OCI-LY3 (cell line): ENCODE data around the gene OGDH.

ENCODE experiments used
- H2AFZ ChIP-seq: fragments of 200-600, 300-600 bp; shearing (Covaris generic); 2 replicates; pipeline ENCODE4 v1.6.0; 2014; ENCODE audit warnings: antibody characterized with exemption, low read depth, low read length
- H3K27ac ChIP-seq: fragments of 200-600, 300-600 bp; sonication (generic); 2 replicates; pipeline ENCODE4 v1.5.1; 2014; ENCODE audit warnings: mild to moderate bottlenecking, low read length, moderate library complexity, mixed read lengths
- H3K27me3 ChIP-seq: fragments of 200-600, 300-600 bp; sonication (generic); 2 replicates; pipeline ENCODE4 v1.6.1; 2014; ENCODE audit warnings: low read depth, low read length, mixed read lengths
- H3K36me3 ChIP-seq: fragments of 200-600, 300-600 bp; sonication (generic); replicated peaks from 2 replicates; pipeline ENCODE3; 2014; ENCODE audit warnings: low read depth, low read length, mixed read lengths
- H3K4me1 ChIP-seq: fragments of 300-600, 200-600 bp; sonication (generic); 2 replicates; pipeline ENCODE4 v1.6.1; 2014; ENCODE audit warnings: low read length, mixed read lengths
- H3K4me2 ChIP-seq: fragments of 200-600, 300-600 bp; sonication (generic); 2 replicates; pipeline ENCODE4 v1.6.1; 2014; ENCODE audit warnings: low read length, mixed read lengths
- H3K4me3 ChIP-seq: fragments of 300-600, 200-600 bp; sonication (generic); 2 replicates; pipeline ENCODE4 v1.5.1; 2014; ENCODE audit warnings: antibody characterized with exemption, mild to moderate bottlenecking, low read length, moderate library complexity
- H3K79me2 ChIP-seq: fragments of 300-600, 200-600 bp; shearing (Covaris generic); 2 replicates; pipeline ENCODE4 v1.6.1; 2014; ENCODE audit warnings: mild to moderate bottlenecking, low read length, mixed read lengths
- H3K9ac ChIP-seq: fragments of 300-600, 200-600 bp; shearing (Covaris generic); 2 replicates; pipeline ENCODE4 v1.6.0; 2014; ENCODE audit warnings: mild to moderate bottlenecking, low read length, moderate library complexity
- H3K9me3 ChIP-seq: fragments of 200-600, 300-600 bp; shearing (Covaris generic); 2 replicates; pipeline ENCODE4 v1.6.1; 2014; ENCODE audit warnings: low read length, mixed read lengths; ENCODE audit not compliant: insufficient read depth
- H4K20me1 ChIP-seq: fragments of 200-600, 300-600 bp; sonication (generic); 2 replicates; pipeline ENCODE4 v1.6.1; 2016; ENCODE audit warnings: low read length, mixed read lengths; ENCODE audit not compliant: insufficient read depth
- CTCF ChIP-seq: fragments of 200-600, 300-600 bp; sonication (generic); IDR thresholded peaks from 2 replicates; pipeline ENCODE4 v1.5.1; 2014; ENCODE audit warnings: antibody characterized with exemption, low read length, low read depth
- EZH2phosphoT487 ChIP-seq: fragments of 200-600 bp; shearing (Covaris generic); IDR thresholded peaks from 2 replicates; pipeline ENCODE4 v1.6.1; 2018; ENCODE audit warnings: antibody characterized with exemption, mixed run types, low read depth

OGDH gene

GRCh38 chr7:44574287-44574872 lies 32.0 kb upstream of the OGDH start:
- TF ChIP-seq EZH2phosphoT487 (no peak), CTCF (no peak)
- H3K79me2 ChIP-seq = peaks cover 45% of the 10 kb centered on the region
- peaks cover 59% of the 10 kb centered on the region for H3K36me3 ChIP-seq
- no peaks in the 10 kb centered on the region for H3K27me3 ChIP-seq
- no peaks in the 10 kb centered on the region for H4K20me1 ChIP-seq
- peak overlapping the region; percentile 28; the same call in 1 of the 2 replicates for H3K27ac ChIP-seq
- H3K4me2 ChIP-seq = peak overlapping the region; percentile 83
- no peak overlapping the region; the same call in 1 of the 2 replicates for H2AFZ ChIP-seq
- H3K9ac ChIP-seq = peak overlapping the region; percentile 90
- no peaks in the 10 kb centered on the region for H3K9me3 ChIP-seq
- peaks cover 16% of the 10 kb centered on the region for H3K4me1 ChIP-seq
- H3K4me3 ChIP-seq = peak overlapping the region; percentile 90

GRCh38 chr7:44575054-44575453 lies 31.4 kb upstream of the OGDH start:
- Histone ChIP-seq H3K9me3 (no peaks in the 10 kb centered on the region), H4K20me1 (no peaks in the 10 kb centered on the region), H3K36me3 (peaks cover 59% of the 10 kb centered on the region), H2AFZ (no peak overlapping the region), H3K4me1 (peaks cover 16% of the 10 kb centered on the region), H3K4me3 (peak overlapping the region; percentile 90; the same call in 1 of the 2 replicates), H3K27me3 (no peaks in the 10 kb centered on the region), H3K9ac (no peak overlapping the region; the same call in 1 of the 2 replicates), H3K4me2 (peak overlapping the region; percentile 83), H3K79me2 (peaks cover 51% of the 10 kb centered on the region), H3K27ac (no peak overlapping the region)
- no peak for TF ChIP-seq CTCF
- no peak for TF ChIP-seq EZH2phosphoT487

DNA sequence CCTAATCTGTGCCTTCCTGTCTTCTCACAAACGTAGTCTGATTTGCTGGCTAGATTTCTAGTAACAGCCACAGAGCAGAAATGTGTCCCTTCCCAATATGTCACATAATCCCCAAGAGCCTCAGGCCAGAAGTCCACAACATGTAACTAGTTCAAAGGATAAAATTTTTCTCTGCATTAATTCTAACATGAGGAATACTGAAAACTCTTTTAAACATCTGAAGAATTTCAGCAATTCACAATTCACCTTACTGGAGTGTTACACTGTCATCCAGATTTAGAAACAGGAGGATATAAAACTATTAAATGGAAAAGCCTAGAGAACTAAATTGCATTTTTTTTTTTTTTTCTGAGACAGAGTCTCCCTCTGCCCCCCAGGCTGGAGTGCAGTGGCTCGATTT lies 30.2 kb upstream of the OGDH start:
- H2AFZ ChIP-seq = no peak overlapping the region
- TF ChIP-seq CTCF = no peak
- no peak for TF ChIP-seq EZH2phosphoT487
- H4K20me1 ChIP-seq = peaks cover 3% of the 10 kb centered on the region; the same call in 1 of the 2 replicates
- no peak overlapping the region for H3K27ac ChIP-seq
- H3K79me2 ChIP-seq = peaks cover 61% of the 10 kb centered on the region
- peaks cover 54% of the 10 kb centered on the region for H3K36me3 ChIP-seq
- H3K27me3 ChIP-seq = no peaks in the 10 kb centered on the region
- H3K4me3 ChIP-seq = no peak overlapping the region
- H3K9ac ChIP-seq = no peak overlapping the region
- H3K4me1 ChIP-seq = peaks cover 21% of the 10 kb centered on the region
- H3K4me2 ChIP-seq = no peak overlapping the region
- no peaks in the 10 kb centered on the region for H3K9me3 ChIP-seq

DNA sequence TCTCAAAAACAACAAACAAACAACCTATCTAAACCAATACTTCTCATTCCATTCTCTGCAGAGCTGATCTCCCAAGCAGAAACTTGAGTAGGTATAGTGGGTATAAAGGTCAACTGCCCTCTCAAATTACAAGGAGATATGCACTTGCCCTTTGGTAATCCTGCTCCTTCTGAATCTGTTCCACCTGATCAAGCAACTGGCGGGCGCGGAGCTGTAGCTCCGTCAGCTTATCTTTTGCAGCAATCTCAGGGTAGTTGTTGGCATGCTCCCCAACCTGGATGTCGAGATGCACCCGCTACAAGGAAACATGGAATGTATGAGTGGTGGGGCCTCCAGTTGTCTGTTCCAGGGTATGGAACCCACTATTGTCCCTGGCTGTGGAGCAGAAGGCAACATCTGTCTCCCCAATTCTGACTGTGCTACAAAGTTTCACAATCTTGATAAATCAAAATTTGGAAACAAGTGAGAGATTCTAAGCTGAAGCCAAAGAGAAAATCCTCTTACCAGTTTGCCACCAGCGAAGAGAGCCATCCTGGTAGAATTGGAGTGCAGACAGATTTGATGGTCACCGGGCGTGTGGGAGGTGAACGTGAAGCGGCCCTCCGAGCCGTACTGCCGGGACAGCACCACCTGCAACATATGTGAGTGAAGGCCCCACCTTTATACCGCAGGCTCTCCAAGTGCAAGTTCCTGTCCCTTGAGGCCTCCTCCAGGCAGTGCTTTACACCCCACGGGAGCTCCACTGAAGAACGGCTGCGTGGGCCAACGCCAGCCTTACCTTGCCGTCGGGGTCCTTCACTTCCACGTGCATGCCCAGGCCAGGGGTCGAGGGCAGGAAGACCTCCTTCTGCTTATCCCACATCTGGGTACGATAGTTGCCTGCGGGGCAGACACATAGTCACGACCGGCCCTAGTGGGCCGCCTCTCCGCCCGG lies 25.2 kb upstream of the OGDH start:
- peak overlapping the region; percentile 96 for H3K9ac ChIP-seq
- peak overlapping the region; percentile 72 for H3K27ac ChIP-seq
- H3K9me3 ChIP-seq = no peaks in the 10 kb centered on the region

More for the DNA sequence above, 25.2 kb upstream of the OGDH start:
- H3K36me3 ChIP-seq = peaks cover 25% of the 10 kb centered on the region
- no peak for TF ChIP-seq CTCF
- no peak for TF ChIP-seq EZH2phosphoT487
- H2AFZ ChIP-seq = no peak overlapping the region
- no peaks in the 10 kb centered on the region for H3K27me3 ChIP-seq
- H3K4me1 ChIP-seq = peaks cover 9% of the 10 kb centered on the region
- peak overlapping the region; percentile 92 for H3K4me2 ChIP-seq
- H4K20me1 ChIP-seq = peaks cover 3% of the 10 kb centered on the region; the same call in 1 of the 2 replicates
- H3K79me2 ChIP-seq = peaks cover 29% of the 10 kb centered on the region
- H3K4me3 ChIP-seq = peak overlapping the region; percentile 93
